Hair follicular keratinocyte (primary cell): ENCODE data around the gene RTL5. TPM values are rescaled to one million over a fixed set of nuclear protein-coding genes. Genes with fewer than 3 reads are reported as not detected.

Source experiments
- total RNA-seq: library from RNA; depleted of rRNA; stranded (reverse); fragments of >200 nt; gene quantifications from 2 replicates; pipeline ENCODE4 v1.2.3, GENCODE V29; 2015

Gene RTL5
- not detected in 2 replicates for total RNA-seq

GRCh38 chrX:72131317-72132294 is at the start of gene RTL5:
TSS of gene RTL5 (minus strand) at chrX:72131915.

Other genes with a start within 250 kb of the RTL5 start
- under 0.01 TPM in 2 replicates for gene NHSL2, start 221.1 kb downstream of the RTL5 start, total RNA-seq
- gene PIN4, start 49.8 kb upstream of the RTL5 start, total RNA-seq = 9.3 and 18.9 TPM in 2 replicates
- gene ERCC6L, start 107.1 kb upstream of the RTL5 start, total RNA-seq = 2.2 and 7.2 TPM in 2 replicates
- gene RPS4X, start 145.3 kb upstream of the RTL5 start, total RNA-seq = 817 and 890 TPM in 2 replicates
- not detected in 2 replicates for gene CITED1, start 174.0 kb upstream of the RTL5 start, total RNA-seq